HG02852 (cell line): Measurements from ENCODE around the gene B3GALT6.

Source experiments
- ATAC-seq: cut with Tn5 transposase; IDR thresholded peaks from one replicate; pipeline ENCODE4 v1.9.1; 2021; ENCODE audit warnings: mild to moderate bottlenecking, moderate library complexity; ENCODE audit not compliant: unreplicated experiment

B3GALT6 gene

DNA sequence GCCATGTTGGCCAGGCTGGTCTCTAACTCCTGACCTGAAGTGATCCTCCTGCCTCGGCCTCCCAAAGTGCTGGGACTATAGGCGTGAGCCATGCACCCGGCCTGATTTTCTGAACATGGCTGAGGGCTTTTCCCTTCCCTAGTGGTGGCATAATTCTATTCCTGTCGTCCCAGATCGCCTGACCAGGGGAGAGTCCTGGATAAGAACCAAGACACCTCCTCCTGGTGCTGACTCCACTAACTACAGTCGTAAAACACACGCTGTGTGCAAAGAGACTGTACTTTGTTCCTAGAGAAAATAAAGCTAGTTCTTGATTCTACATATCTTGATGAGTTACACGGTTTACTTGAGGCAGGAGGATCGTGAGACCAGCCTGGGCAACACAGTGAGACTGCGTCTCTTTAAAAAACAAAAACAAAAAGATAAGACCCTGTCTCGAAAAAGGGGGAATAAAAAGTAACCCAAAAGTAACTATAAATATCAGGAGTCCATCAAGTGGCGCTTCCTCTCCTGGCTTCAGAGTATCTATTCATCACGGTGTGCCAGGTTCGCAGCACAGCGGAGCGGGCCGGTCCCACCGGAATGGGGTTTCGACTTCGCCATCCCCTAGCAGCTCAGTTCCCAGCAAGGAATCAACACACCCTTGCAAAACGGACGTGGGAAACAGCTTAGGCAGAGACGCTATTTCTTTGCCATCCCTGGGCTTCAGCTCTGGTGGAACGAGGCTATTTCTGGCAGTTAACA, 1.2 kb upstream of the B3GALT6 start:
- ATAC-seq = no peak

DNA sequence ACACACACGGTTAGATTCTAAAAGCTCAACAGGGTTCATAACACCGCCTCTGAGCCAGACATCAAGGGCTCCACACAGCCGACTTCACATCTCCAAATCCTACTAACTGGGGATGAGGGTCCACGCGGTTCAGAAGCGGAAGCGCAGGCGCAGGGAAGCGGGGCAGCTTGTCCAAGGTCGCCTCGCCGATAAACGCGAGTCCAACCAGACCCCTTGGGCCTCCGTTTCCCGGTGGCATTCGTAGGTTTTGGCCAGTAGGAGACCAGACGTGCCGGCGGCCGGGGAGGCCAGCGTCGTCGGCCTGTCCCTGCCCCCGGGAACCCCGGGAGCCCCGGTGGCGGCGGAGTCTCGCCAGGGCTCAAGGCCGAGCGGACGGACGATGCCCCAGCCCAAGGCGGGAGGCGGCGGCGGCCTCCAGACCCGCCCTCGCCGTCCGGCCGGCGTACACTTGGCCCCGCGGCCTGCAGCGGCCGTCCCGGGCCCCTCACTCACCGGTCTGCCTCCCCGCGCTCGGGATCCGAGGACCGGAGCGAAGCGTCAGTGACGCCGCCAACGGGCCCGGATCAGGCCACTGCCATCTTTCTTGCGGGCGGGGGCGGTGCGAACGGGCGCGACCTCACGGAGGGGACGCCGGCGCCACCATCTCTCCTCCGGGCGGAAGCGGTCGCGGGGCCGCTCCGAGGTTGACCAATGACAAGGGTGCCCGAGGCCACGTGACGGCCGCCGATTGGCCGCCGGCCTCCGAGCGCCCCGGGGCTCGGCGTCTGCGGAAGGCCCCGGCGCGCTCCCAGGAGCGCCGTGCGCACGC, 433 bp upstream of the B3GALT6 start, which contains the start of gene SDF4:
Gene SDF4 (minus strand): TSS at position 602 of the 808 bp plus-strand sequence. CDS start 3,229 bp downstream, outside the sequence.
- ATAC-seq = peak; percentile 88

DNA sequence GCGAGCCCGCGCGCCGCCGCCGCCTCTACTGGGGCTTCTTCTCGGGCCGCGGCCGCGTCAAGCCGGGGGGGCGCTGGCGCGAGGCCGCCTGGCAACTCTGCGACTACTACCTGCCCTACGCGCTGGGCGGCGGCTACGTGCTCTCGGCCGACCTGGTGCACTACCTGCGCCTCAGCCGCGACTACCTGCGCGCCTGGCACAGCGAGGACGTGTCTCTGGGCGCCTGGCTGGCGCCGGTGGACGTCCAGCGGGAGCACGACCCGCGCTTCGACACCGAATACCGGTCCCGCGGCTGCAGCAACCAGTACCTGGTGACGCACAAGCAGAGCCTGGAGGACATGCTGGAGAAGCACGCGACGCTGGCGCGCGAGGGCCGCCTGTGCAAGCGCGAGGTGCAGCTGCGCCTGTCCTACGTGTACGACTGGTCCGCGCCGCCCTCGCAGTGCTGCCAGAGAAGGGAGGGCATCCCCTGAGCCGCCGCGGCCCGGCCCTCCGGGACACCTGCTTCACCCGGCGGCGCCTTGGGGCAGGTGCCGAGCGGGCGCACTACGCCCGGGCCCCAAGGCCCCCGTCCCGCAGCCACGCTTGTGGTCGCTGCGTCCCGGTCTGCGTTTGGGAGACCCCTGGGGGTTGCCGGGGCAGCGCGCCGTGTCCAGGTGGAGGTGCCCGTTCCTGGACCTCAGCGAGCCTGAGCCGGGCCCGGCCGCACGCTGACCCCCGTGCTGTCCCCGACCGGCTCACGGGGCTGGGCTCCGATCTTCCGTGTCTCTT, 944 bp downstream of the B3GALT6 start:
- no peak for ATAC-seq

DNA sequence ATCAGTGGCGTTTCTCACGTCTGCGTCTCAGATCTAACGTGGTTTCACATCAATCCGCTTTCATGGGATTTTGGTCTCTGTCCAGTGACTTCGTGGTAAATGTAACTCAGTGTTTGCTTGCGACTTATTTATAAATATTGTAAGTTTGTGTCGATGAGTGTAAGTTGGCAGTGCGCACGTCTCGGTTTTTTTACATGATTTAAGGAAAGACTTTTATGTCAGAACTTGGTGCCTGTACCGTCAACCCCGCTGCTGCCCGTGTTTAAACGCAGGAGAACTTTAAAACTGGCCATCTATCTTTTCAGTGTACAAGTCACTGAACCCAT, 1.5 kb downstream of the B3GALT6 start:
- ATAC-seq = no peak

DNA sequence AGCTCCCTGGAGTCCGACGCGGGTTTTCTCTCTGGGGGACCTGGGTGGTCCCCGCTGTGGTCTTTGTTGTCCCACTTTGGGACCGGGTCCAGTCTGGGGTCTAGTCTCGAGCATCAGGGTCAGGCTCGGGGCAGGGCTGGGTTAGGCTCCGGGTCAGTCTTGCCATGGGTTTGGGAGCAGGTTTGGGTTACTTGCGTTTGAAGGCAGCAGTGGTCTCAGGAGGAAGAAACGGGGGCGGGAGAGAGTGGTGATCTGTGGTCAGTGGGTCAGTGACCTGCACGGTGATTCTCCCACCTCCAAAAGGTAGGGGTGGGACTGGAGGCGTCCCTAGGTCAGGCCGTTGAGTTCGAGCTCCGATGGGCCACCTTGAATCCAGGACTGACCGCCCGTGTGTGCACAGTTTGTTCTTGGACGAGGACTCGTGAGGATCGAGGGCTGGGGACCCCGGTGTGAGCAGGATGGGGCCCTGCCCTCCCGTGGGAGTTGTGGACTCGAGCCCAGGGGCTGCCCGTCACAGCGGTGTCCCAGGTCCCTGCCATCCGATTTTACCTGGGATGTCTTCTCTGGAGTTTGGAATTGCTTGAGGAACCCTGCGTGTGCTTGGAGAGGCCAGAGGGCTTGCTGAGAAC, 2.3 kb downstream of the B3GALT6 start:
- no peak for ATAC-seq

DNA sequence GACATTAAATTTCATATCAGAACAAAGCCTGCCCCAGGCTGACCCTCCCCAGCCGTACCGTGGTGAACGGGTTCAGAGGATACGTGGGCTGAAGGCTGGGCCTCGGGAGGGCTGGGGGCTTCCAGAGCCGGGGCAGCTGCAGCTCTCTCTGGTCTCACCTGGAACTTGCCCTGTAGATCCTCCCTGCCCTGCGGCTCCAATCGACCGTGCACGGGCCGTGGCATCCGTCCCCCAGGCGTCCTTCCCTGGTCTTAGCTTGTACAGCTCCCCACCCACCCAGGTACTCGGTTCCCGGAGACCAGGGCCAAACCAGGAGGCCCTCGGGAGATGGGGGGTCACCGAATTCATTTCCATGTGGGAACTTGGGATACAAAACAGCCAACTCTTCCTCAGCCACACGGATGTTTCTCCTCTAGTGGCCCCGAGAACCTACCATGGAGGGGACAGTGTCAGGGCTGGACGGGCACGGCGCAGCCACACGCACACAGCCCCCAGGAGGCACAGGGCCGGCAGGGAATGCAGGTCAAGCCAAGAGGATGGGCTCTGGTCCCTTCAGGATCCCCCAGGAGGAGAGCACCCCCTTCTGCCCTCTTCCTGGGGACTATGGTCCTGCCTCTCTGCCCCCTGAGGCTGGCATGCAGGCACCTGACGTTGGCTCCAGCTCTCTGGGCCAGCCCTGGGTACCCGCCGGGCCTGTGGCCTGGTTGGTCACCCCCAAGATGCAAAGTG, 3.1 kb downstream of the B3GALT6 start:
- ATAC-seq = no peak

DNA sequence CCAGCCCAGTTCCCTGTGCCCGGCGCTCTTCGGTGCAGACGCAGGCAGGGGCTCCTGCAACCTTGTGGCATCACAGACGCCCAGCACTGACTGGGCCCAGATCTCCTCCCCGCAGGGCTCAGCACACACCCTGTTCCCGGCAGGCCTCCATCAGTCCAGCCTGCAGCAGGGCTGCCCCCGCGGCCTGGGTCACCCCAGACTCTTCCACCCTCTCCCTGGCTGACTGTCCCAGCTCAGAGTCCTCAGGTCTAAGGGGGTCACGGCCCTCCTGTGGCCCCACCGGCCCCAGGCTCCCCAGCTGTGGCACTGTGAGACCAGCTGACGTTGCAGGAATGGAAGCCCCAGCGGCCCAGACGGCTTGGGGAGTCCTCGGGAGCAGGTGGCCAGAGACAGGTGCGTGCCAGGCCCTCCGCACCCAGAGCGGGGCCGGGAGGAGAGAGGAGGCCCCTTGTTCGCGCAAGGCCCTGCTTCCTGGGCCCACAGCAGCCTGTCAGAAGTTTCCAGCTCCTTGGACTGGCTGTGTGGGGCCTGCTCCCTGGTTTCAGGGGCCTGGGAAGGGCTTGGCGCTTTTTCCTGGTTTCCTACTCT, 4.2 kb downstream of the B3GALT6 start:
- ATAC-seq = no peak

DNA sequence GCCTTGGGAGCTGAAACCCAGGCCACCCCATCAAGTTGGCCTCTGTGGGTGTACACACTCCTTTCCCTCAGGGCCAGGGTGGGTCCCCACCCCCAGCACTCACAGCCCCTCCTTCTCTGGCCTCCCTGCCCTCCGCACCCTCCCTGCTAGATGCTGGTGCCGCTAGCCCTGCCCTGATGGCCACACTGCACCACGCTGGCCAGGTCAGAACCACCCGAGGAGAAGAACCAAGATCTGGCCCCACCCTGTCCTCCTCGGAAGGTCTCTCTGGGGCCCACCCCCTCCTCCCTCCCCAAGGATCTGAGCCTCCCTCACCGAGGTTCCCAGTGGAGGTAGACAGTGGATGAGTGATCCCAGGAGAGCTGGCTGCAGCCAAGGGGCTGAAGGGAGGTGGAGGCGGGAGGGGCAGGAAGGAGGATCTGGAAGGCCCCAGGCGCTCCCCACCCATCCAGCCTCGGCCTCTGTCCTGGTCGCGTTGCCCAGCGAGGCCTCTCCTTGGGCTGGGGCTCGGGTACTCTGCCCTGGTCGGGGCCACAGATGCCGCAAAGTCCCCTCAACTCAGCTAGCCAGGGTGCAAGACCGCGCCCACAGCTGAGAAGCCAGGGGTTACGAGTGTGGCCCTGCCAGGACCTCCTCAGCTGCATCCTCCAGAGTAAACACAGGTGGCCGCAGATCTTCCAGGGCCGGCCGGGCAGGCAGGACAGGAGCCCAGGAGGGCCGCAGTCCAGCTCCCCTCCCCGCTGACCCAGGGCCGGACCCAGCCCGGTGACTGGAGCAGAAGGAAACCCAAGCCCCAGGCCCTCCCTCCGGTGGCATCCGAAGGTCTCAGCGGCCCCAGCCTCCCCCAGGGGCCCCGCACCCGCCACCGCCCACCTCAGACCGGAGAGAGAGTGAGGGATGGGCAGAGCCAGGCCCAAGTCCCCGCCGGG, 5.2 kb downstream of the B3GALT6 start:
- no peak for ATAC-seq

DNA sequence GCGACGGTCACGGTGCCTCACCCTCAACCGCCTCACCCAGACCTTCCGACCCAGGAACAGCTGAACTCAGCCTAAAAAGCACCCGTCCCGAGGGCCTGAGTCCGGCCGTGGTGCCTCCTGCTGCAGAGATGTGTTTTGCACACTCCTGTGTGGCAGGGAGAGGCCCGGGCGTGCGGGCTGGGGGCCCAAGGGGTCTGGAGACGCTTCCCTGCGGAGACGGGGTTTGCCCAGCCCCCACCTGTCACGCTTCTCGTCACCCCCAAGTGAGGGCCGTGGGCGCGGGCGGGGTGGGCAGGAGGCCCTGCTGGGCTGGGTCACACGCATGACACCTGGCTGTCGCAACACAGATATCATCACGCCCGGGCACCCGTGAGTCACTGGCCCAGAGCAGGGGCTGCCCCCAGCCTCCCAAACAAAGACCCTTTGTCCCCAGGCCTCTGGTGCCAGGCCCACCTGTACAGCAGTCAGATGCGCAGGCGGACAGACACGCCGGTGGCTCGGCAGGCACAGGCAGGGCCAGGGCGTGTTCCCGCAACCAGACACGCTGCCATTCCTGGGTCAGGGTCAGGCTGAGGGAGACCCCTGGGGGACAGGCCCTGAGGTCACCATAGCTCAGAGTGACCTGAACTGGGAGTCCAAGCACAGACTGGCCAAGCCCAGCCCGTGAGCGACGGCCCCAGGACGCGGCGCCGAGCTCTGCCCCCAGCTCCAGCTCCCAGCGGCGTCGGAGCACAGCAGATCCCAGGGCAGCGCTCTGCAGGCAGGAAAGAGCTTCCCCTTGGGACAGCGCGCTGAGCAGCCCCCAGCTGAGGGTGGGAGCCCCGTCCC, 6.1 kb downstream of the B3GALT6 start:
- no peak for ATAC-seq

DNA sequence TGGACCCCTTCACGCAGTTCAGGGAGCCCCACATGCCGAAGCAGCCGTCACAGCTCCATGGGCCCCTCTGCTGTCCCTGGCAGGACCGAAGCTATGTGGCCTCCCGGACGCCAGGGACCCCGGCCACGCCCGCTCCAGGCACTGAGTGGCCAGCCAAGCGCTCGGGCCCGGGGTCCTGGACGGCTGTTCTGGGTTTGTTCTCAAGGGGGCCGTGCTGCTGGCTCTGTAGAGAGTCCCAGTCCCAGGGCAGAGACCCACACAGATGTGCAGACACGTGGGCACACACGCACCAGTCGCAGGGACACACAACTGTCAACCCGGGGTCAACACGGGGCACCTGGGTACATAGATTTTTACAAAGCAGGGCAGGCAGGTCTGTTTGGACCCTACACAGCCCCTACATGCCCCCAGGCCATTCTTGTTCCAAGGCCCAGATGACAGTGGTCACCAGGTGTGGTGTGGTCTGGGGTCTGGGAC, 6.7 kb downstream of the B3GALT6 start:
- ATAC-seq = no peak

DNA sequence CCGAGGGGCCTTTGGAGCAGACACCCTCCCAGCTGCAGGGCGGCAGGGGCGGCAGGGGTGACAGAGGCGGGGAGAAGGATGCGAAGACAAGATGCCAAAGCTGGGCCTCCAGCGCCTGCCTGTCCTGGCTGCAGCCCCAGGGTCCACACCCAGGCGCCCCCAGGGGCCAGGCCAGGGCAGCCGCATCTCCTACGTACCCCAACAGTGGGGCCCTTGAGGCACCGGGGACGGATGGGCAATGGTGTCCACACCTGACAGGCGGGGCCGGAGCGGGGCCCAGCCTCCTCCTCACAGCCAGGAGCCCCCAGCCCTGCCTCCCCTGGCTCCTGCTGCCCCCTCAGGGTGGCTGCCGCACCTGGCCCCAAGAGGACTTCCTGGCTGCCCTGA, 7.2 kb downstream of the B3GALT6 start:
- ATAC-seq = no peak

DNA sequence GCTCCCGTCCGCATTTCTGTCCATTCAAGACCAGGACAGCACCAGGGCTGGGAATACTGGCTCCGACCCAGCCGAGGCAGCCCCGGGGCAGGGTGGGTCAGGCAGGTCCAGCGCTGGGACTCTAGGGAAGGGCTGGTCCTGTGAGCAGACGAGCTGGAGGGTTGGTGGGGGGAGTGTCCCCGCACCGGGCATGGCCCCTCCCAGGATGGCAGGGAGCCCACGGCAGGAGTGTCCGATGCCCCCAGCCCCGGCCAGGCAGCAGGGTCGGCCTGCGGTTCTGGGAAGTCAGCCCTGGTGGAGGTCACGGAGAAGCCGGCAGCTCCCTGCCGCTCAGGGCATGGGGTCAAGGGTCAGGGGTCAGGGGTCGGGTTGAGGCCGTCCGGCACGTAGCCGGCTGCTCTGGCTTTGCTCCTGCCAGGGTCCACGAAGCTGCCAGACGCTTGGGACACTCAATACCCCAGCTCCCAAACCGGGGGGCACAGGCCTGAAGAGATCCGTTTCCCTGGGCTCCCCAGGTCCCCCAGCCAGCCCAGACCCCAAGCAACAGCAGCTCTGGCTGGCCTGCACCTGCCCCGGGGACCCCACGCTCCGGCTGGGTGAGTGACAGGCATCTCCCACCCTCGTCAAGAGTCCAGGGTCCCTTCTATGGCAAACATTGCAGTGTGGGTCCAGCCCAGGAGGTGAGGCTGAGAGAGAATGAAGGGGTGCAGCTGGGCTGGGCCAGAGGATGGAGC, 7.7 kb downstream of the B3GALT6 start:
- ATAC-seq = no peak

DNA sequence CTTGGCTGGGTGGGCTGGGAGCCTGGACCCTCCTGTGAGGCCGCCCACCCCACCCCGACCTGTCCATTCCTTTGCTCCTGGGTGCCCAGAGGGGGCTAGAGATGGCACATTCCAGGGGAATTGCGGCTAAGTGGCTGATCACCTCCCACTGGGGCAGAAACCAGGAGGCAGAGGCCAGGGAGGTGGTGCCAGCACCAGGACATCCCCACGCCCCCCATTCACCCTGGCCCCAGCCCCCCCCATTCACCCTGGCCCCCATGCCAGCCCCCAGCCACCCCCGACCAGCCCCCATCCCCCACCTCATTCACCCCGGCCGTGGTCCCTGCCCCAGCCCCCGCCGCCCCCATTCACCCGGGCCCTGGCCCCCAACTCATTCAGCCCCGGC, 8.3 kb downstream of the B3GALT6 start:
- no peak for ATAC-seq

DNA sequence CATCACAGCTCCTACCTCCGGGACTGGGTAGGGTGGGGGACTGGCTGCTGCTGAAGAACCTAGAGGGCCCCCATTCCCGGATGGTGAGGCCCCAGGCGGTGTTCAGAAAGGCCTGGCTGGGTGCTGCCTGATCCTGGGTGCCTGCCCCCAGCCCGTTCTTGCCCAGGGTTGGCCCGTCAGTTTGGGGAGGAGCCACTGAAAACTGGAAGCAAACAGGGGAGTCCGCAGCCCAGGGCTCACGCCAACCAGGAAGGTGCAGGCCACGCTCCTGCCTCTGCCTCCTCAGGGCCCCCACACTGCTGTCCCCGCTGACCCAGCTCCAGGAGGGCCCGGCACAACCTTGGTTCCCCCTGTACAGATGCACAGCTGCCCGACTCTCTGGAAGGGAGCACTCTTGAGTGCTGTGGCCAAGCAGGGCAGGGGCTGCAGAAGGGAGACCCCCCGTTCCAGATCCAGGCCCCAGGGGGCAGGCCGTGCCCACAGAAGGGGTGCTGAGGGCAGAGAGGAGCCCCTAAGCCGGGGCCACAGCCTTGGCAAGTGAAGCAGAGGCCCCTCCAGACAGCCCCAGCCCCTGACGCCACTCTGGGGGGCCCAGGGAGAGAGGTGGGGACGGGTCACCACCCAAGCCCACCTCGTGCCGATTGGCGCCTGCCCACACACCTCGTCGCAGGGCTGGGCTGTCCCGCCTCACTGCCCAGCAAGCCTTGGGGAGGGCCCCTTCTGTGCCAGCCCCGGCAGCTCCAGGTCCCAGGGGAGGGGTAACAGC, 9.0 kb downstream of the B3GALT6 start:
- no peak for ATAC-seq

DNA sequence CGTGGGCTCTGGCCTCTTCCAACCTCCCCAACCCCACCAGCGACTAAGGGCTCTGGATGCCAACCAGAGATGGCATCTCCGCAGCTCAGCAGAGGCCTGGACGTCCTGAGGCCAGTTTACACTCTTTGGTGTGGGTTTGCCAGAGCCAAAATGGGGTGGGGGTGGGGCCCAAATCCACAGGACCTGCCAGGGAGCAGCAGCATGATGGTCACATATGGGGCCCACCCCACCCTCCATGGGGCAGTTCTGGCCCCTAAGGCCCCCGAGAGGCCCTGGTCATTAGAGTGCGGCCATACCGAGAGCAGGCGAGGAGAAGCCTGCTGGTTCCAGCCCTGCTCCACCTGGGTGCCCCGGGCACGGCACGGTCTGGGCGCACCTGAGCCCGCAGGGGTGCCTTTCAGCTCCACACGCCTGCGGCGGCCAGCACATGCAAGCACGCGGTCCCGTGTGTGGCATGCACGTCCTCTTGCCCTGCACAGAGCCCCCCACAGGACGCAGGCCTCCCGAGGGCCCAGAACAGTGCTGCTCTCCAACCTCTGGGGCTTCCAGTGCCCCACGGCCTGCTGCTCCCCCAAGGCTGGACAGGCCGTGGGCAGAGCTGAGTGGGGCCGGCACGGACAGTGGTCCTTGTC, 9.7 kb downstream of the B3GALT6 start:
- no peak for ATAC-seq
